Natural killer cell (primary cell): ENCODE data around the gene KDM1B. TPM values are rescaled to one million over a fixed set of nuclear protein-coding genes. Genes with fewer than 3 reads are reported as not detected.

Experiments
- ATAC-seq, 3 donors: fragments of 150-1000 bp in 2 of 3; fragments of 200-7000 bp in 1 of 3; cut with Tn5 transposase; 1 replicate in 1 of 3; 2 replicates in 2 of 3; pipeline ENCODE4 v1.10.0; 2021; ENCODE audit warnings: mild to moderate bottlenecking in 2 of 3, moderate library complexity in 2 of 3
- DNase-seq, 2 donors: peaks; one replicate each; pipeline versions ENCODE4 v3.0.0 to v3.0.0-alpha.2; 2013 to 2021; ENCODE audit warnings: mixed read lengths in 1 of 2
- H3K27ac ChIP-seq: one replicate; pipeline ENCODE4 v1.5.1; 2013; ENCODE audit warnings: mild to moderate bottlenecking, low read length
- H3K27me3 ChIP-seq: one replicate; pipeline ENCODE4 v1.6.1; 2013; ENCODE audit warnings: low read length; ENCODE audit not compliant: control insufficient read depth, insufficient read depth
- H3K36me3 ChIP-seq: one replicate; pipeline ENCODE4 v1.6.1; 2013; ENCODE audit warnings: low read length; ENCODE audit not compliant: control insufficient read depth, insufficient read depth
- H3K4me1 ChIP-seq: one replicate; pipeline ENCODE4 v1.6.1; 2013; ENCODE audit warnings: low read length; ENCODE audit not compliant: control insufficient read depth, insufficient read depth
- H3K4me3 ChIP-seq: one replicate; pipeline ENCODE4 v1.5.1; 2013; ENCODE audit warnings: low read length
- H3K9me3 ChIP-seq: one replicate; pipeline ENCODE4 v1.6.1; 2013; ENCODE audit warnings: low read length; ENCODE audit not compliant: control insufficient read depth, insufficient read depth
- H3K27ac Mint-ChIP-seq, 2 donors: one replicate each; pipeline ENCODE4 v1.8.0; 2022; ENCODE audit warnings: mild to moderate bottlenecking in 2 of 2, mixed read lengths in 2 of 2, moderate library complexity in 1 of 2
- H3K27me3 Mint-ChIP-seq, 2 donors: one replicate each; pipeline ENCODE4 v1.8.0; 2022; ENCODE audit warnings: low read depth in 2 of 2, mixed read lengths in 2 of 2
- H3K36me3 Mint-ChIP-seq: one replicate; pipeline ENCODE4 v1.8.0; 2022; ENCODE audit warnings: mixed read lengths
- H3K4me1 Mint-ChIP-seq, 2 donors: one replicate each; pipeline ENCODE4 v1.8.0; 2022; ENCODE audit warnings: mixed read lengths in 2 of 2
- H3K4me3 Mint-ChIP-seq: one replicate; pipeline ENCODE4 v1.8.0; 2022; ENCODE audit warnings: mild to moderate bottlenecking, moderate library complexity, mixed read lengths
- H3K9me3 Mint-ChIP-seq, 2 donors: one replicate each; pipeline ENCODE4 v1.8.0; 2022; ENCODE audit warnings: mixed read lengths in 2 of 2
- CTCF ChIP-seq: fragments of 200-600 bp; IDR thresholded peaks from one replicate; pipeline ENCODE4 v1.8.0; 2022; ENCODE audit warnings: antibody characterized with exemption
- WGBS: methylation state at CpG from one replicate; pipeline ENCODE4 v1.1.7; 2013; ENCODE audit warnings: missing lambda C conversion rate; ENCODE audit not compliant: insufficient coverage; 5-methylcytosine and 5-hydroxymethylcytosine counted together
- intact Hi-C: fragments of 100-400 bp; cut with micrococcal nuclease; formaldehyde crosslinking; loops from one replicate; pipeline ENCODE4 v1.14.2; 2022
- total RNA-seq, 4 donors: library from RNA; stranded (reverse); fragments of 120-200 nt in 1 of 4; gene quantifications; one replicate each; pipeline versions ENCODE4 v1.2.3 to v1.2.4, GENCODE V29; 2013 to 2022

The KDM1B gene
- total RNA-seq, 3 donors from 2014 or later (not counting 1 experiment from before 2014, with no cell fraction given): 12.7 to 13.3 (median 13.0) TPM

DNA sequence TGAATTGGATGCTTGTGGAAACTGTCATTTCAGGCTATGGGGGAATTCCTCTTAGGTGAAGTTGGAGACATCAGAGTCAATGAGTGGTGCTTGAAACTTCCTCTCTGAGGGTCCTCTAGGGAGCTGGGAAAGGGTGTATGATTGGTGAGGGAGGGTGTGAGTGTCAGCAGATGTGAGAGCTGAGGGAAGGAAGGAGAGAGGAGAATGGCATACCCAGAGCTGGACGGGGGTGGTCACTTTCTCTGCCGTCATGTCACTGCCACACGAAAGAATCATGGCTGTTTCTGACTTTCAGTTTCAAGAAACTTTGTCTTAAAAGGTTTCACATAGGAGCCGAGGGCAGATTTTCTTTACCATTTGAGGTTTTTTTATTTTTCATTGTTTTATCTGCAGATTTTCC lies 58.8 kb downstream of the KDM1B start:
- H3K36me3 Mint-ChIP-seq: peaks cover 16% of the 10 kb centered on the region
- peaks cover 17% of the 10 kb centered on the region for H3K36me3 ChIP-seq
- WGBS: 76% methylated on average over 3 of the region's 4 CpGs

DNA sequence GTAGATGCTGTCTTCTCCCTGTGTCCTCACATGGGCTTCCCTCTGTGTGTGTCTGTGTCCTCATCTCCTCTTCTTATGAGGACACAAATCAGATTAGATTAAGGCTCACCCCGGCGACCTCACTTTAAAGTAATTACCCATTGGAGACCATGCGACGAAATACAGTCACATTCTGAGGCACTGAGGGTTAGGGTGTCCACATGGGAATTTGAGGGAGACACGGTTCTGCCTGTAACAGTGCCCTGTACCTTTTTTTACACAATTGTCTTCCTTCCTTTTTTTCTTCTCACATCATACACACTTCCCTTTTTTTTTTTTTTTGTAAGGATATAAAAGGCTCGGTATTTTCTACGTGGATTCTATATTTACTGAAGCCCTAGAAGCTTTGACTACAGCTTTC lies 60.2 kb downstream of the KDM1B start:
- peaks cover 22% of the 10 kb centered on the region for H3K36me3 ChIP-seq
- TF ChIP-seq CTCF: no peak
- H3K4me1 ChIP-seq: peaks cover 5% of the 10 kb centered on the region
- WGBS: 49% methylated on average over 6 of the region's 7 CpGs
- no peak overlapping the region for H3K4me3 ChIP-seq
- no peak overlapping the region for H3K27ac Mint-ChIP-seq
- no peaks in the 10 kb centered on the region for H3K9me3 ChIP-seq
- H3K36me3 Mint-ChIP-seq: peaks cover 16% of the 10 kb centered on the region
- no peaks in the 10 kb centered on the region for H3K27me3 ChIP-seq
- no peaks in the 10 kb centered on the region for H3K27me3 Mint-ChIP-seq
- intact Hi-C loops: no loop called here
- H3K27ac ChIP-seq: no peak overlapping the region
- H3K9me3 Mint-ChIP-seq: no peaks in the 10 kb centered on the region
- DNase-seq (no peak), ATAC-seq (peak in 1 of 3 donors; percentile 43)
- no peak overlapping the region for H3K4me3 Mint-ChIP-seq
- H3K4me1 Mint-ChIP-seq: peaks cover 0 to 10% of the 10 kb centered on the region in 2 donors

More for the DNA sequence above, 58.8 kb downstream of the KDM1B start:
- Histone ChIP-seq H3K27me3 (no peaks in the 10 kb centered on the region), H3K27ac (no peak overlapping the region), H3K4me3 (no peak overlapping the region), H3K4me1 (peaks cover 5% of the 10 kb centered on the region), H3K9me3 (no peaks in the 10 kb centered on the region)
- H3K27ac Mint-ChIP-seq: peak overlapping the region in 1 of 2 donors; percentile 64
- H3K4me1 Mint-ChIP-seq: peaks cover 0 to 5% of the 10 kb centered on the region in 2 donors
- TF ChIP-seq CTCF: no peak
- H3K4me3 Mint-ChIP-seq: no peak overlapping the region
- no peaks in the 10 kb centered on the region for H3K9me3 Mint-ChIP-seq
- intact Hi-C loops: no loop called here
- H3K27me3 Mint-ChIP-seq: no peaks in the 10 kb centered on the region
- DNase-seq (peak in 1 of 2 donors; percentile 7), ATAC-seq (no peak)

GRCh38 chr6:18216411-18216810 lies 61.2 kb downstream of the KDM1B start:
- no peak overlapping the region for H3K4me3 ChIP-seq
- no peak for DNase-seq
- H3K27ac Mint-ChIP-seq: no peak overlapping the region
- no peaks in the 10 kb centered on the region for H3K27me3 ChIP-seq
- H3K36me3 Mint-ChIP-seq: peaks cover 16% of the 10 kb centered on the region
- no peak overlapping the region for H3K27ac ChIP-seq
- no peaks in the 10 kb centered on the region for H3K9me3 ChIP-seq
- TF ChIP-seq CTCF: no peak
- no peak overlapping the region for H3K4me3 Mint-ChIP-seq
- H3K4me1 Mint-ChIP-seq: peaks cover 0 to 10% of the 10 kb centered on the region in 2 donors
- peaks cover 5% of the 10 kb centered on the region for H3K4me1 ChIP-seq
- no peaks in the 10 kb centered on the region for H3K27me3 Mint-ChIP-seq
- H3K36me3 ChIP-seq: peaks cover 22% of the 10 kb centered on the region
- intact Hi-C loops: no loop called here
- ATAC-seq: no peak
- 79% methylated on average over 5 of the region's 7 CpGs for WGBS
- H3K9me3 Mint-ChIP-seq: no peaks in the 10 kb centered on the region

DNA sequence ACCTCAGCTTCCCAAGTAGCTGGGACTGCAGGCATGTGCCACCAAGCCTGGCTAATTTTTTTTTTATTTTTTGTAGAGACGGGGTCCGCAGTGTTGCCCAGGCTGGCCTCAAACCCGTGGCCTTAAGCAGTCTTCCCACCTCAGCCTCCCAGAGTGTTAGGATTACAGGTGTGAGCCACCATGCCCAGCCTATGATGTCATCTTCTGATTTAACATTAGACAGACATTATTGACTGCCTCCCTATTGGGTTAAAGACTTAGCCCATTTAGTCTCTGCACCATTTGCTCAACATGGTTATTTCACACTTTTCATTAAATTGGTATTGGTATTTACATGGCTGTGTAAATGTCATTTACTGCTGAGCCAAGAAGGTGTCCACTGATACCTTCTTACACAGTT lies 63.0 kb downstream of the KDM1B start:
- no peak overlapping the region for H3K4me3 ChIP-seq
- ATAC-seq: no peak
- Mint-ChIP-seq H3K27me3 (no peaks in the 10 kb centered on the region), H3K4me3 (no peak overlapping the region), H3K27ac (peak overlapping the region; percentile 9 to 13), H3K36me3 (peaks cover 16% of the 10 kb centered on the region), H3K9me3 (no peaks in the 10 kb centered on the region), H3K4me1 (peaks cover 0 to 10% of the 10 kb centered on the region in 2 donors)
- no peak for DNase-seq
- no peaks in the 10 kb centered on the region for H3K27me3 ChIP-seq
- H3K27ac ChIP-seq: no peak overlapping the region
- 100% methylated on average over 3 of the region's 3 CpGs for WGBS
- H3K4me1 ChIP-seq: peaks cover 5% of the 10 kb centered on the region
- intact Hi-C loops: no loop called here
- peaks cover 25% of the 10 kb centered on the region for H3K36me3 ChIP-seq
- H3K9me3 ChIP-seq: no peaks in the 10 kb centered on the region
- TF ChIP-seq CTCF: no peak
